HepG2 (cell line): Measurements from ENCODE around the gene SNAPIN. TPM values are rescaled to one million over a fixed set of nuclear protein-coding genes. Genes with fewer than 3 reads are reported as not detected.

Experiments used
- ATF4 ChIP-seq, 2 experiments: fragments of 450-650 bp in 1 of 2; sonication (generic) in 1 of 2; formaldehyde crosslinking; IDR thresholded peaks; 2 replicates each; pipeline versions ENCODE4 v1.5.0 to v1.8.0; 2020 to 2022; ENCODE audit warnings: mild to moderate bottlenecking in 1 of 2, missing genetic modification reagents in 1 of 2
- CC2D1A ChIP-seq: sonication (generic); formaldehyde crosslinking; IDR thresholded peaks from 2 replicates; pipeline ENCODE4 v1.8.1; 2023; ENCODE audit warnings: mild to moderate bottlenecking, missing genetic modification reagents
- GATA4 ChIP-seq: sonication (generic); IDR thresholded peaks from 2 replicates; pipeline ENCODE4 v1.6.1; 2016; ENCODE audit warnings: antibody characterized with exemption, low read depth, borderline replicate concordance
- GZF1 ChIP-seq: sonication (generic); formaldehyde crosslinking; IDR thresholded peaks from 2 replicates; pipeline ENCODE4 v1.5.1; 2020; ENCODE audit warnings: mild to moderate bottlenecking, missing genetic modification reagents
- HCFC1 ChIP-seq: fragments of 150-350 bp; IDR thresholded peaks from 2 replicates; pipeline ENCODE4 v1.6.1; 2014; ENCODE audit warnings: low read depth, low read length
- KDM6A ChIP-seq: IDR thresholded peaks from 2 replicates; pipeline ENCODE4 v1.6.1; 2016; ENCODE audit warnings: low read depth
- MLX ChIP-seq: IDR thresholded peaks from 2 replicates; pipeline ENCODE4 v1.6.1; 2016
- PHB2 ChIP-seq: fragments of 450-650 bp; IDR thresholded peaks from 2 replicates; pipeline ENCODE4 v1.6.1; 2018; ENCODE audit not compliant: partially characterized antibody
- RBAK ChIP-seq: sonication (generic); formaldehyde crosslinking; IDR thresholded peaks from 2 replicates; pipeline ENCODE4 v1.5.1; 2020; ENCODE audit warnings: mild to moderate bottlenecking, missing genetic modification reagents
- RBFOX2 ChIP-seq: fragments of 200-400 bp; formaldehyde crosslinking; IDR thresholded peaks from 2 replicates; pipeline ENCODE4 v1.6.1; 2017; ENCODE audit warnings: low read depth, mild to moderate bottlenecking, low read length
- RBM39 ChIP-seq: fragments of 200-400 bp; formaldehyde crosslinking; IDR thresholded peaks from one replicate; pipeline ENCODE4 v1.6.1; 2018; ENCODE audit warnings: antibody characterized with exemption, mild to moderate bottlenecking, low read depth, low read length; ENCODE audit not compliant: poor library complexity, severe bottlenecking
- SAFB2 ChIP-seq: sonication (generic); formaldehyde crosslinking; IDR thresholded peaks from 2 replicates; pipeline ENCODE4 v1.5.1; 2020; ENCODE audit warnings: missing genetic modification reagents, low read depth, mild to moderate bottlenecking, borderline replicate concordance
- SIN3B ChIP-seq: fragments of 150-350 bp; IDR thresholded peaks from 2 replicates; pipeline ENCODE4 v1.6.1; 2014; ENCODE audit warnings: low read length
- SIX1 ChIP-seq: sonication (generic); formaldehyde crosslinking; IDR thresholded peaks from 2 replicates; pipeline ENCODE4 v1.4.0; 2020; ENCODE audit warnings: missing genetic modification reagents, borderline replicate concordance
- SMAD9 ChIP-seq: sonication (generic); formaldehyde crosslinking; IDR thresholded peaks from 2 replicates; pipeline ENCODE4 v1.5.1; 2020; ENCODE audit warnings: mild to moderate bottlenecking, missing genetic modification reagents
- TMF1 ChIP-seq: sonication (generic); formaldehyde crosslinking; IDR thresholded peaks from 2 replicates; pipeline ENCODE4 v1.8.1; 2022; ENCODE audit warnings: low read depth, missing genetic modification reagents
- ZGPAT ChIP-seq: IDR thresholded peaks from 2 replicates; pipeline ENCODE4 v1.6.1; 2016; ENCODE audit warnings: mild to moderate bottlenecking
- ZNF432 ChIP-seq: sonication (generic); formaldehyde crosslinking; IDR thresholded peaks from 2 replicates; pipeline ENCODE4 v1.5.0; 2020; ENCODE audit warnings: missing genetic modification reagents, mild to moderate bottlenecking, borderline replicate concordance
- ZNF652 ChIP-seq: IDR thresholded peaks from 2 replicates; pipeline ENCODE4 v1.6.1; 2016; ENCODE audit warnings: low read depth, borderline replicate concordance
- ZNF737 ChIP-seq: sonication (generic); formaldehyde crosslinking; IDR thresholded peaks from 2 replicates; pipeline ENCODE4 v1.5.0; 2020; ENCODE audit warnings: missing genetic modification reagents, mild to moderate bottlenecking, borderline replicate concordance
- ZNF766 ChIP-seq: sonication (generic); formaldehyde crosslinking; IDR thresholded peaks from 2 replicates; pipeline ENCODE4 v1.5.0; 2020; ENCODE audit warnings: missing genetic modification reagents, borderline replicate concordance
- polyA plus RNA-seq, 8 experiments: library from polyadenylated mRNA; depleted of rRNA in 3 of 8; stranded (reverse) in 7 of 8; unstranded in 1 of 8; fragments of >200 nt; fragmentation: Illumina TruSeq in 4 of 8; extraction: Trizol in 4 of 8; gene quantifications; 2 replicates each; pipeline versions ENCODE4 v1.2.1 to v1.2.3, GENCODE V29; 2011 to 2016; ENCODE audit warnings: low read depth in 4 of 8, missing spikeins in 1 of 8, mixed read lengths in 1 of 8; ENCODE audit not compliant: insufficient read depth in 1 of 8
- total RNA-seq, 5 experiments: library from RNA; depleted of rRNA; stranded (reverse); fragments of >200 nt; fragmentation: Illumina TruSeq; extraction: Trizol; gene quantifications; 2 replicates each; pipeline ENCODE4 v1.2.3, GENCODE V29; 2016; ENCODE audit warnings: low read depth in 1 of 5
- TF ChIP-seq, protein P1 (sequence below): sonication (generic); formaldehyde crosslinking; IDR thresholded peaks from 2 replicates; pipeline ENCODE4 v1.5.0; 2020; ENCODE audit warnings: mild to moderate bottlenecking, missing genetic modification reagents
- TF ChIP-seq, protein P2 (sequence below): sonication (generic); formaldehyde crosslinking; IDR thresholded peaks from 2 replicates; pipeline ENCODE4 v1.5.0; 2020; ENCODE audit warnings: missing genetic modification reagents

The SNAPIN gene
- total and polyA plus RNA-seq, 2 of the 13 experiments (the other 11 are each of a cell fraction or from before 2014, with no cell fraction given), result 23.9 to 25.7 TPM

DNA sequence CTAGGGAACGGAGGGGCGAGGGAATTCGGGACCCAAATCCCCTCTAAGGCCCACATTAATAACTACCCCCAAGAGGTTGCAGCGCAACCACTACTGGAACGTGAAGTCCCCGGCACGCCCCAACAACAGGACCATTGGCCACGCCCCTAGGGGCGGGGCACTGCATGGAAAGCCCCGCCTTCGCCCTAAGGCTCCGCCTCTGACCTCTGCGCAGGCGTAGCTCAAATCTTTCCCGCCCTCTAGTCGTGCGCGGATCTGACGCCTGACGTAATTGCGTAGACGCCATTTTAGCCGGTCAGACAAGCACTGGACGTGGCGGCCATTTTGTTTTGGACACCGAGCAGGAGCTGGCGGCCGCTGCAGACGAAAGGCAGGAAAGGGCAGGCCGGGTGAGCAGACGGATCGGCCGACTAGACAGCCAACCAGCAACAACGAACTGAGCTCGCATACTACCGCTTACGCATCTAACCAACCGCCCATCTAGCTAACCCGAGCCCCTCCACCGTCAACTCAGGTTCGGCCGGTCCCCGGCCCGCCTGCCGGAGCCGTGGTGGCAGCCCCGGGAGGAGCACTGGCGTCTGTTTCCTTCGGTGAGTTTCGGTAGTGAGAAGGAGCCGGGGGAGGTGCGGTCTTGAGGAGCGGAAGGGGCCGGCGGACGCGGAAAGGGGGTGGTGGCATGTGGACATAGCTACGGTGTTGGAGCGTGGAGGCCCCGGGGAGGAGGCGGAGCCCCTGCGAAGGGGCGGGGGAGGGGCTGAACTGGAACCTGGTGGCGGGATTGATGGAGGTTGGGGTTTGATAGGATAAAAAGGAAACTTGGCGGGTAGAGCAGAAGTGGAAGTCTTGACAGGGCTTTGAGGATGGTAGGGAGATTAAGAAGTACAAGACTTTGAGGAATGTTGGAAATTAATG, 24.5 kb upstream of the SNAPIN start, which contains the start of gene CHTOP (continued):
- peak; percentile 46; the same call in 1 of the 2 replicates for TF ChIP-seq SAFB2 (CRISPR knock-in tag)
- peak; percentile 78 for TF ChIP-seq ZGPAT
- TF ChIP-seq HCFC1, result peak; percentile 32; the same call in 1 of the 2 replicates
- TF ChIP-seq ZNF766 (CRISPR knock-in tag), result no peak
- TF ChIP-seq ZNF432 (CRISPR knock-in tag), result no peak
- TF ChIP-seq PHB2, result no peak
- TF ChIP-seq SIN3B, result no peak
- TF ChIP-seq, protein P1, sequence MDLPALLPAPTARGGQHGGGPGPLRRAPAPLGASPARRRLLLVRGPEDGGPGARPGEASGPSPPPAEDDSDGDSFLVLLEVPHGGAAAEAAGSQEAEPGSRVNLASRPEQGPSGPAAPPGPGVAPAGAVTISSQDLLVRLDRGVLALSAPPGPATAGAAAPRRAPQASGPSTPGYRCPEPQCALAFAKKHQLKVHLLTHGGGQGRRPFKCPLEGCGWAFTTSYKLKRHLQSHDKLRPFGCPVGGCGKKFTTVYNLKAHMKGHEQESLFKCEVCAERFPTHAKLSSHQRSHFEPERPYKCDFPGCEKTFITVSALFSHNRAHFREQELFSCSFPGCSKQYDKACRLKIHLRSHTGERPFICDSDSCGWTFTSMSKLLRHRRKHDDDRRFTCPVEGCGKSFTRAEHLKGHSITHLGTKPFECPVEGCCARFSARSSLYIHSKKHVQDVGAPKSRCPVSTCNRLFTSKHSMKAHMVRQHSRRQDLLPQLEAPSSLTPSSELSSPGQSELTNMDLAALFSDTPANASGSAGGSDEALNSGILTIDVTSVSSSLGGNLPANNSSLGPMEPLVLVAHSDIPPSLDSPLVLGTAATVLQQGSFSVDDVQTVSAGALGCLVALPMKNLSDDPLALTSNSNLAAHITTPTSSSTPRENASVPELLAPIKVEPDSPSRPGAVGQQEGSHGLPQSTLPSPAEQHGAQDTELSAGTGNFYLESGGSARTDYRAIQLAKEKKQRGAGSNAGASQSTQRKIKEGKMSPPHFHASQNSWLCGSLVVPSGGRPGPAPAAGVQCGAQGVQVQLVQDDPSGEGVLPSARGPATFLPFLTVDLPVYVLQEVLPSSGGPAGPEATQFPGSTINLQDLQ (CRISPR knock-in tag), result 0 out of 2 replicates have a peak, but pooled peaks have one; percentile 30
- no peak; the same call in 1 of the 2 replicates for TF ChIP-seq SMAD9
- no peak for TF ChIP-seq CC2D1A (CRISPR knock-in tag)
- no peak; the same call in 1 of the 2 replicates for TF ChIP-seq ZNF652 (CRISPR knock-in tag)
- TF ChIP-seq RBAK, result no peak
- TF ChIP-seq MLX (CRISPR knock-in tag), result peak; percentile 26; the same call in 1 of the 2 replicates
- TF ChIP-seq GATA4, result no peak
- TF ChIP-seq KDM6A, result no peak
- TF ChIP-seq GZF1, result no peak
- TF ChIP-seq, protein P2, sequence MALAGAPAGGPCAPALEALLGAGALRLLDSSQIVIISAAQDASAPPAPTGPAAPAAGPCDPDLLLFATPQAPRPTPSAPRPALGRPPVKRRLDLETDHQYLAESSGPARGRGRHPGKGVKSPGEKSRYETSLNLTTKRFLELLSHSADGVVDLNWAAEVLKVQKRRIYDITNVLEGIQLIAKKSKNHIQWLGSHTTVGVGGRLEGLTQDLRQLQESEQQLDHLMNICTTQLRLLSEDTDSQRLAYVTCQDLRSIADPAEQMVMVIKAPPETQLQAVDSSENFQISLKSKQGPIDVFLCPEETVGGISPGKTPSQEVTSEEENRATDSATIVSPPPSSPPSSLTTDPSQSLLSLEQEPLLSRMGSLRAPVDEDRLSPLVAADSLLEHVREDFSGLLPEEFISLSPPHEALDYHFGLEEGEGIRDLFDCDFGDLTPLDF (CRISPR knock-in tag), result peak; percentile 93
- TF ChIP-seq SIX1 (CRISPR knock-in tag), result no peak
- peak; percentile 96 for TF ChIP-seq RBFOX2
- TF ChIP-seq TMF1 (CRISPR knock-in tag), result peak; percentile 64; the same call in 1 of the 2 replicates
- no peak for TF ChIP-seq ZNF737 (CRISPR knock-in tag)
- peak; percentile 51 for TF ChIP-seq RBM39
- peak in 1 of 2 experiments; percentile 86; a peak in 2 of 4 replicates for TF ChIP-seq ATF4 (CRISPR knock-in tag; IDR thresholded peaks at IDR 0.05)
